NCI-H2171 (cell line): ENCODE data around the gene CPNE4.
"Not testable (repeated sequence)": the region's sequence is repeated elsewhere in the genome, so short reads cannot be mapped to it uniquely, and the experiment has no call there.

Experiments
- DNase-seq: peaks from one replicate; lab custom pipeline; 2025; lab: John Stamatoyannopoulos, UW

CPNE4 gene

GRCh38 chr3:132034486-132035464 is at the start of gene CPNE4:
Gene CPNE4 (minus strand): TSS chr3:132035014.
- DNase-seq = peak; percentile 73

GRCh38 chr3:132083583-132084279 is 48.9 kb upstream of the CPNE4 start:
- DNase-seq = no peak

- no peak for DNase-seq
These were observed 48.3 kb upstream of the CPNE4 start for GRCh38 chr3:132083159-132083558.

- no peak for DNase-seq
These were observed 44.3 kb upstream of the CPNE4 start for GRCh38 chr3:132079147-132079546.

GRCh38 chr3:132073771-132074170 is 39.0 kb upstream of the CPNE4 start:
- DNase-seq = no peak

- DNase-seq = no peak
These were observed 36.2 kb upstream of the CPNE4 start for GRCh38 chr3:132071043-132071442.

GRCh38 chr3:132064114-132064513 is 29.3 kb upstream of the CPNE4 start:
- no peak for DNase-seq

GRCh38 chr3:132062535-132062934 is 27.7 kb upstream of the CPNE4 start:
- no peak for DNase-seq

GRCh38 chr3:132055872-132056271 is 21.1 kb upstream of the CPNE4 start:
- no peak for DNase-seq

- no peak for DNase-seq
These were observed 12.4 kb upstream of the CPNE4 start for GRCh38 chr3:132047209-132047608.

GRCh38 chr3:132044874-132045273 is 10.1 kb upstream of the CPNE4 start:
- not testable (repeated sequence) for DNase-seq

- DNase-seq = no peak
These were observed 7.9 kb upstream of the CPNE4 start for GRCh38 chr3:132042681-132043080.

- peak; percentile 2 for DNase-seq
These were observed 3.5 kb upstream of the CPNE4 start for GRCh38 chr3:132038198-132038825.

- DNase-seq = no peak
These were observed 2.8 kb upstream of the CPNE4 start for GRCh38 chr3:132037581-132037980.

- DNase-seq = no peak
These were observed 2.2 kb upstream of the CPNE4 start for GRCh38 chr3:132037056-132037455.

GRCh38 chr3:132034097-132034485 is 723 bp downstream of the CPNE4 start:
- DNase-seq = no peak

- no peak for DNase-seq
These were observed 1.3 kb downstream of the CPNE4 start for GRCh38 chr3:132033471-132033870.

- no peak for DNase-seq
These were observed 1.9 kb downstream of the CPNE4 start for GRCh38 chr3:132032959-132033358.

- DNase-seq = peak; percentile 59
These were observed 5.5 kb downstream of the CPNE4 start for GRCh38 chr3:132029182-132029902.

GRCh38 chr3:132022914-132023313 is 11.9 kb downstream of the CPNE4 start:
- DNase-seq = no peak

- DNase-seq = no peak
These were observed 14.8 kb downstream of the CPNE4 start for GRCh38 chr3:132020058-132020457.

GRCh38 chr3:132017137-132017536 is 17.7 kb downstream of the CPNE4 start:
- DNase-seq = no peak
